Choroid plexus epithelial cell (primary cell): Measurements from ENCODE around the gene EVX1.

Experiments
- DNase-seq: peaks from one replicate; pipeline ENCODE4 v3.0.0-alpha.2; 2010; ENCODE audit warnings: low read depth
- H3K4me3 ChIP-seq: 2 replicates; pipeline ENCODE4 v1.5.1; 2011; ENCODE audit warnings: low read depth, mild to moderate bottlenecking, control low read depth, low read length, moderate library complexity
- CTCF ChIP-seq: conservative IDR thresholded peaks from 2 replicates; pipeline ENCODE4 v1.5.1; 2011; ENCODE audit warnings: low read depth, mild to moderate bottlenecking, control low read depth, inconsistent platforms, low read length, moderate library complexity

Gene EVX1

DNA sequence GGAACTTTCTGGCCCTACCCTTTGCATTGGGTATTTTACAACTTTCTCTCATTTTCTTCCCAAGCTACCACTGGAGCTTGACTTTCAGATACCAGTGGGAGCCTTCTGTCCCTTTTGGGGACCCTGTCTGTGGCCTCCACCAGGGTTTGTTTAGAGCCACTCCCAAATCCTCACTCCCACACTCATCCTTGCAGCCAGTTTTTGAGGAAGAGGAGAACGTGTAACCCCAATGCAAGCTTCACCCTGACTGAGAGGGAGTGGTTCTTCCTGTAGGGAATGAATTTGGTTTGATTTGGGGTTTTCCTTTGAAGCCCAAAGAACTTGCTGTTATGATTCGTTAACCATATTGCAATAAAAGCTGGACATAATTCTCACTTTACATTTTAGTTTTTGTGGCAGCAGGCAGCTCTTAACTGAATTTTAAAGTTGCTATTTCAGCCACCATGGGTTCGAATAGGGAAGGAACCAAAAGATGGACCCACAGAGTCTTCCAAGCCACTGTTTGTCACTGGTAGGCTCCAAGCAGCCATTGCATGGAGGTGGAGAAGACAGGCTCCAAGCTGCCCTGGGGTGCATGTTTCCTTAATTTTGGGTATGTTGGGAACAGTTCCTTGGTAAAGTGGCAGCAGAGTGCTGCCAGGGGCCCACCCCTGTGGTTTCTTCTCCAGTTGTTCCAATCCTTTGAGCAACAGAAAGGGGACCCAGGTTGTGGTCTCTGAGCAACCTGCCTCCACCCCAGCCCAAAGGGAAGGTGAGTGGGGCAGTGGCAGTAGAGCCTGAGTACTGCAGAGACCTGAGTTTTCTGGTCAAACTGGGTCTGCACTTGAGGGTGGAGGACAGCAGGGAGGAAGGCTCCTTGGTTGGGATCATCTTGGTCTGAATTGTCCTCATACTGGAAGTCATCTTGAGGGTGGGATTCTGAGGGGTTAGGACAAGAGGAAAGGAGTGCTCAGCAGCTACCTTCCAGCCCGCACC lies 5.1 kb downstream of the EVX1 start:
- no peak for TF ChIP-seq CTCF
- no peak for DNase-seq
- H3K4me3 ChIP-seq = no peak overlapping the region

GRCh38 chr7:27248427-27248806 lies 5.8 kb downstream of the EVX1 start:
- no peak for TF ChIP-seq CTCF
- no peak for DNase-seq
- no peak overlapping the region for H3K4me3 ChIP-seq

DNA sequence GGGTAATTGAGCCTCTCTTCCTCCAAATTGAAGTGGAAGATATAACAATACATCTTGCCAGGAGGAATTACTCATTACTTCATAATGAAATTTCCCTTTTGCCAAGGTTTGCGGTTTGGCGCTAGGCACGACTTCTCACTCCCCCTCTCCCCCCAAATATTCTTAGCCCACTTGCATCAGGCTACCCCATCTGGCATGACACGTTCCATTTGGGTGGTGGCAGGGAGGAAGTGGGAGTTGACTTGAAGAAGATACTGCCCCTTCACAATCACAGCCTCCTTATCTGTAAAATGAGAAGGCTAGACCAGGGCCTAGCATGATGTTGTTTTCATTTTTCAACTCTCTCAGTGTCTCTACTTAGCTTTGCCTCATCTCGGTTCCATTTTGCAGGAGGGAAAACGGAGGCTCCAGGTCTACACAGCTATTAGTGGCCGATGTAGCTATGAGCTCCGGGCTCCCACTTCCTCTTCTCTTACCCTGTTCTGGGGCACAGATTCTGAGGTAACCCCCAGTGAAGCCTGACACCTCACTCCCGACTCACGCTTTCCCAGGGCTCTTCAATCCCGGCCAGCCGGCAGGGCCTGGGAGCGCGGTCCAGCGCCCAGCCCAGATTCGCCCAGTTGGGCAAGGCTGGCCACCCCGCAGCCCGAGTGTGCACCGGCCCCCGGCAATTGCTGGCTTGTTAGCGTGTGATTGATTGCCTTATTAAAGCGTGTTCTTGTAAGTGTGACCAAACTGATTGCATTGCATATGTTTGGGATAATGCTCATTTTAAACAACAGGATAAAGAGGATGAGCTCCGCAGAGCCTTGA lies 6.5 kb downstream of the EVX1 start:
- no peak overlapping the region for H3K4me3 ChIP-seq
- no peak for DNase-seq
- no peak for TF ChIP-seq CTCF

- no peak for DNase-seq
- TF ChIP-seq CTCF = no peak
- no peak overlapping the region for H3K4me3 ChIP-seq
Observed at GRCh38 chr7:27249724-27250556, 7.3 kb downstream of the EVX1 start.

GRCh38 chr7:27250557-27251070 lies 8.0 kb downstream of the EVX1 start:
- no peak for TF ChIP-seq CTCF

GRCh38 chr7:27251136-27251651 lies 8.6 kb downstream of the EVX1 start:
- no peak for TF ChIP-seq CTCF
- no peak overlapping the region for H3K4me3 ChIP-seq
- no peak for DNase-seq

More at GRCh38 chr7:27250557-27251070, 8.0 kb downstream of the EVX1 start:
- H3K4me3 ChIP-seq = no peak overlapping the region
- no peak for DNase-seq
